SK-N-SH (cell line): ENCODE measurements around the gene ZBTB8OS.

Experiments used
- EP300 ChIP-seq, 2 experiments: IDR thresholded peaks; 2 replicates each; pipeline versions ENCODE4 v1.4.0 to v1.6.1; 2012; ENCODE audit warnings: borderline replicate concordance in 1 of 2, low read depth in 1 of 2, low read length in 1 of 2
- FOXJ3 ChIP-seq: sonication (generic); formaldehyde crosslinking; IDR thresholded peaks from 2 replicates; pipeline ENCODE4 v1.5.1; 2020; ENCODE audit warnings: mild to moderate bottlenecking, missing genetic modification reagents
- MXI1 ChIP-seq: IDR thresholded peaks from 2 replicates; pipeline ENCODE4 v1.6.1; 2012; ENCODE audit warnings: mild to moderate bottlenecking, low read depth, low read length, improper control_type of control experiment
- NFIC ChIP-seq: IDR thresholded peaks from 2 replicates; pipeline ENCODE4 v1.4.0; 2012; ENCODE audit warnings: borderline replicate concordance
- POLR2AphosphoS5 ChIP-seq: IDR thresholded peaks from 2 replicates; pipeline ENCODE4 v1.6.1; 2012; ENCODE audit warnings: low read depth, low read length
- SMC3 ChIP-seq: IDR thresholded peaks from 2 replicates; pipeline ENCODE4 v1.6.1; 2012; ENCODE audit warnings: low read depth, low read length, improper control_type of control experiment
- YY1 ChIP-seq: IDR thresholded peaks from 2 replicates; pipeline ENCODE4 v1.4.0; 2012; ENCODE audit warnings: low read depth, mild to moderate bottlenecking
- TF ChIP-seq, protein P1 (sequence below): fragments of 200-600 bp; sonication (generic); IDR thresholded peaks from 2 replicates; pipeline ENCODE4 v1.6.1; 2017; ENCODE audit warnings: antibody characterized with exemption, mild to moderate bottlenecking, moderate library complexity
- TF ChIP-seq, protein P2 (sequence below): fragments of 150-350 bp; IDR thresholded peaks from 2 replicates; pipeline ENCODE4 v1.6.1; 2017; ENCODE audit warnings: antibody characterized with exemption, low read length, low read depth, borderline replicate concordance

DNA sequence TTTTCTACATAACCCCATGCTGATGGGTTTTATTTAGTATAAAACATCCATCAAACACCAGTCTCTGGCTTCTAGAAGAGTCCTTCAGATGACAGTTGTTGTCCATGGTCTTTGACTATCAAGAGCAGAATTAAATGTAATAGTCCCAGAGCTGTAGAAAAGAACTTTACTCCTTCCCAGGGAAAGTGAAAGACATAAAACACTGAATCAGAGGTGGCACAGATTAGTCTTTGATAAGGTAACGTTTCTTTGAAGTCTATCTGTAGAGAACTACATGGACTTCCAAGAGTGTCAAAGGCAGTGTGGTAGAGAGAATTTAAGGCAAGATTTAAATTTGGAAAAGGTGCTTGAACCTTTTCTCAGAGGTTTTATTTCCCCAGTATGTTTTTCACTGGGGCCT lies 30.3 kb upstream of the ZBTB8OS start:
- TF ChIP-seq, protein P1, sequence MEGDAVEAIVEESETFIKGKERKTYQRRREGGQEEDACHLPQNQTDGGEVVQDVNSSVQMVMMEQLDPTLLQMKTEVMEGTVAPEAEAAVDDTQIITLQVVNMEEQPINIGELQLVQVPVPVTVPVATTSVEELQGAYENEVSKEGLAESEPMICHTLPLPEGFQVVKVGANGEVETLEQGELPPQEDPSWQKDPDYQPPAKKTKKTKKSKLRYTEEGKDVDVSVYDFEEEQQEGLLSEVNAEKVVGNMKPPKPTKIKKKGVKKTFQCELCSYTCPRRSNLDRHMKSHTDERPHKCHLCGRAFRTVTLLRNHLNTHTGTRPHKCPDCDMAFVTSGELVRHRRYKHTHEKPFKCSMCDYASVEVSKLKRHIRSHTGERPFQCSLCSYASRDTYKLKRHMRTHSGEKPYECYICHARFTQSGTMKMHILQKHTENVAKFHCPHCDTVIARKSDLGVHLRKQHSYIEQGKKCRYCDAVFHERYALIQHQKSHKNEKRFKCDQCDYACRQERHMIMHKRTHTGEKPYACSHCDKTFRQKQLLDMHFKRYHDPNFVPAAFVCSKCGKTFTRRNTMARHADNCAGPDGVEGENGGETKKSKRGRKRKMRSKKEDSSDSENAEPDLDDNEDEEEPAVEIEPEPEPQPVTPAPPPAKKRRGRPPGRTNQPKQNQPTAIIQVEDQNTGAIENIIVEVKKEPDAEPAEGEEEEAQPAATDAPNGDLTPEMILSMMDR, result no peak
- no peak for TF ChIP-seq EP300 (IDR thresholded peaks at IDR 0.05; ENCODE audit: borderline replicate concordance in 1 of 2, low read depth in 1 of 2, low read length in 1 of 2)
- TF ChIP-seq POLR2AphosphoS5, result no peak
- TF ChIP-seq, protein P2, sequence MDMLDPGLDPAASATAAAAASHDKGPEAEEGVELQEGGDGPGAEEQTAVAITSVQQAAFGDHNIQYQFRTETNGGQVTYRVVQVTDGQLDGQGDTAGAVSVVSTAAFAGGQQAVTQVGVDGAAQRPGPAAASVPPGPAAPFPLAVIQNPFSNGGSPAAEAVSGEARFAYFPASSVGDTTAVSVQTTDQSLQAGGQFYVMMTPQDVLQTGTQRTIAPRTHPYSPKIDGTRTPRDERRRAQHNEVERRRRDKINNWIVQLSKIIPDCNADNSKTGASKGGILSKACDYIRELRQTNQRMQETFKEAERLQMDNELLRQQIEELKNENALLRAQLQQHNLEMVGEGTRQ, result no peak
- no peak for TF ChIP-seq NFIC
- no peak for TF ChIP-seq FOXJ3 (CRISPR knock-in tag)
- TF ChIP-seq YY1, result no peak
- TF ChIP-seq SMC3, result no peak
- TF ChIP-seq MXI1, result no peak
